Measurements from ENCODE around the gene FHL2.

GRCh38 chr2:105445976-105446375 is 47.1 kb upstream of the FHL2 start:
- TF ChIP-seq, protein P1, sequence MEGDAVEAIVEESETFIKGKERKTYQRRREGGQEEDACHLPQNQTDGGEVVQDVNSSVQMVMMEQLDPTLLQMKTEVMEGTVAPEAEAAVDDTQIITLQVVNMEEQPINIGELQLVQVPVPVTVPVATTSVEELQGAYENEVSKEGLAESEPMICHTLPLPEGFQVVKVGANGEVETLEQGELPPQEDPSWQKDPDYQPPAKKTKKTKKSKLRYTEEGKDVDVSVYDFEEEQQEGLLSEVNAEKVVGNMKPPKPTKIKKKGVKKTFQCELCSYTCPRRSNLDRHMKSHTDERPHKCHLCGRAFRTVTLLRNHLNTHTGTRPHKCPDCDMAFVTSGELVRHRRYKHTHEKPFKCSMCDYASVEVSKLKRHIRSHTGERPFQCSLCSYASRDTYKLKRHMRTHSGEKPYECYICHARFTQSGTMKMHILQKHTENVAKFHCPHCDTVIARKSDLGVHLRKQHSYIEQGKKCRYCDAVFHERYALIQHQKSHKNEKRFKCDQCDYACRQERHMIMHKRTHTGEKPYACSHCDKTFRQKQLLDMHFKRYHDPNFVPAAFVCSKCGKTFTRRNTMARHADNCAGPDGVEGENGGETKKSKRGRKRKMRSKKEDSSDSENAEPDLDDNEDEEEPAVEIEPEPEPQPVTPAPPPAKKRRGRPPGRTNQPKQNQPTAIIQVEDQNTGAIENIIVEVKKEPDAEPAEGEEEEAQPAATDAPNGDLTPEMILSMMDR (IDR thresholded peaks at IDR 0.05) = no peak
- TF ChIP-seq POLR2A (IDR thresholded peaks at IDR 0.05) (no peak), POLR2AphosphoS5 (IDR thresholded peaks at IDR 0.05) (no peak), EP300 (IDR thresholded peaks at IDR 0.05) (no peak)

Data from gastroesophageal sphincter (tissue), 3 donors.